Measurements from ENCODE around the gene ASS1. TPM values are rescaled to one million over a fixed set of nuclear protein-coding genes. Genes with fewer than 3 reads are reported as not detected.

Gene ASS1
- total and polyA plus RNA-seq, 2 of the 13 experiments (the other 11 are each of a cell fraction or from before 2014, with no cell fraction given), result 77.6 to 122 TPM

DNA sequence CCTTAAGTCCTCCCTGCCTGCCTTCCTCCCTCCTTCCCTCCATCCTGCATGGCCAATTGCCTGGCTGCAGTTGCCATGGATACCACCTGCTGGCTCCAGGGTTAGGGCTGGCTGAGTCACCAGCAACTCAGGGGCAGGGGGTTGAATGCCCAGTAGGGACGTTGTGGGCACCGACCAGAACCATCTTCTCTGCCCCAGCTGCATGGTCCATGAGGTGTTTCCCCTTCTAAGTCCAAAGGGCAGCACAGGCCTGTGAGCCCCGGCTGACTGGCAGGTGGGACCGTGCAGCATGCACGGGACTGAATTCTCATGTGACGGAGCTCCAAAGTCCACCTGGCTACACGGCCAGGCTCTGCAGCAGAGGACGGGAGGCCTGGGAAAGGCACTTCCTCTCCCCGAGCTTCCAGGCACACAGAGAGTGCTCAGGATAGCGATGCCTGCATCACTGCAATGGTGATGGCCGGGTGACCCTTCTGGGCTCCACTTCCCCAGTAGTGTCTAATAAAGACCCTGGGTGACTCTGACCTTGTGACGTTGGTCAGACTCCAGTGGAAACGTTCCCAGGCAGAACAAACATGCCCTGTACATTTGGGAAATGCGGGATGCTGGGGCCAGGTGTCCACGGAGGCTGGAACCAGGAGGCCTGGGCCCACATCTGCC, 5.7 kb downstream of the ASS1 start (continued):
- TF ChIP-seq ZBTB44 (CRISPR knock-in tag; IDR thresholded peaks at IDR 0.05), result no peak
- TF ChIP-seq ZHX2 (IDR thresholded peaks at IDR 0.05; ENCODE audit: low read depth), result no peak
- 0 out of 2 replicates have a peak, but pooled peaks have one; percentile 78 for TF ChIP-seq ZHX2 (CRISPR knock-in tag; IDR thresholded peaks at IDR 0.05; ENCODE audit: borderline replicate concordance)
- TF ChIP-seq, protein P1, sequence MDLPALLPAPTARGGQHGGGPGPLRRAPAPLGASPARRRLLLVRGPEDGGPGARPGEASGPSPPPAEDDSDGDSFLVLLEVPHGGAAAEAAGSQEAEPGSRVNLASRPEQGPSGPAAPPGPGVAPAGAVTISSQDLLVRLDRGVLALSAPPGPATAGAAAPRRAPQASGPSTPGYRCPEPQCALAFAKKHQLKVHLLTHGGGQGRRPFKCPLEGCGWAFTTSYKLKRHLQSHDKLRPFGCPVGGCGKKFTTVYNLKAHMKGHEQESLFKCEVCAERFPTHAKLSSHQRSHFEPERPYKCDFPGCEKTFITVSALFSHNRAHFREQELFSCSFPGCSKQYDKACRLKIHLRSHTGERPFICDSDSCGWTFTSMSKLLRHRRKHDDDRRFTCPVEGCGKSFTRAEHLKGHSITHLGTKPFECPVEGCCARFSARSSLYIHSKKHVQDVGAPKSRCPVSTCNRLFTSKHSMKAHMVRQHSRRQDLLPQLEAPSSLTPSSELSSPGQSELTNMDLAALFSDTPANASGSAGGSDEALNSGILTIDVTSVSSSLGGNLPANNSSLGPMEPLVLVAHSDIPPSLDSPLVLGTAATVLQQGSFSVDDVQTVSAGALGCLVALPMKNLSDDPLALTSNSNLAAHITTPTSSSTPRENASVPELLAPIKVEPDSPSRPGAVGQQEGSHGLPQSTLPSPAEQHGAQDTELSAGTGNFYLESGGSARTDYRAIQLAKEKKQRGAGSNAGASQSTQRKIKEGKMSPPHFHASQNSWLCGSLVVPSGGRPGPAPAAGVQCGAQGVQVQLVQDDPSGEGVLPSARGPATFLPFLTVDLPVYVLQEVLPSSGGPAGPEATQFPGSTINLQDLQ (CRISPR knock-in tag; IDR thresholded peaks at IDR 0.05), result peak; percentile 95
- TF ChIP-seq REPIN1 (CRISPR knock-in tag; IDR thresholded peaks at IDR 0.05; ENCODE audit: borderline replicate concordance, low read depth), result peak; percentile 94
- TF ChIP-seq ZNF264 (CRISPR knock-in tag; IDR thresholded peaks at IDR 0.05), result peak; percentile 96
- TF ChIP-seq ZNF331 (CRISPR knock-in tag; IDR thresholded peaks at IDR 0.05), result peak; percentile 98
- no peak for TF ChIP-seq ZNF234 (CRISPR knock-in tag; conservative IDR thresholded peaks at IDR 0.05)
- TF ChIP-seq ZNF263 (CRISPR knock-in tag; IDR thresholded peaks at IDR 0.05), result peak; percentile 89
- no peak for TF ChIP-seq KLF12 (CRISPR knock-in tag; IDR thresholded peaks at IDR 0.05; ENCODE audit: borderline replicate concordance)
- peak; percentile 98 for TF ChIP-seq ERF (CRISPR knock-in tag; IDR thresholded peaks at IDR 0.05)
- no peak for TF ChIP-seq ZFP36L2 (CRISPR knock-in tag; IDR thresholded peaks at IDR 0.05)
- TF ChIP-seq ZFX (CRISPR knock-in tag; IDR thresholded peaks at IDR 0.05; ENCODE audit: low read depth), result peak; percentile 93
- no peak for TF ChIP-seq SMAD9 (CRISPR knock-in tag; IDR thresholded peaks at IDR 0.05)
- TF ChIP-seq ZNF724P (CRISPR knock-in tag; IDR thresholded peaks at IDR 0.05; ENCODE audit: borderline replicate concordance), result peak; percentile 87; the same call in 1 of the 2 replicates

All from HepG2 (cell line).